Subcutaneous abdominal adipose tissue (tissue), 5 donors: ENCODE measurements around the gene RNF144A.
A peak's percentile ranks its signal among the peaks of the same experiment; 100 is the strongest.

Experiments
- H3K27ac ChIP-seq: one replicate; pipeline ENCODE4 v1.7.0; 2013; ENCODE audit warnings: low read depth, mild to moderate bottlenecking, inconsistent platforms, low read length, moderate library complexity
- H3K27me3 ChIP-seq, 5 donors: one replicate each; pipeline ENCODE4 v1.7.0; 2013; ENCODE audit warnings: low read length in 5 of 5, inconsistent platforms in 1 of 5; ENCODE audit not compliant: control insufficient read depth in 5 of 5, insufficient read depth in 4 of 5
- H3K36me3 ChIP-seq, 5 donors: one replicate each; pipeline ENCODE4 v1.7.0; 2013; ENCODE audit warnings: low read length in 5 of 5; ENCODE audit not compliant: control insufficient read depth in 5 of 5, insufficient read depth in 5 of 5
- H3K4me1 ChIP-seq, 5 donors: one replicate each; pipeline ENCODE4 v1.7.0; 2013; ENCODE audit warnings: low read length in 5 of 5, mild to moderate bottlenecking in 3 of 5, moderate library complexity in 1 of 5; ENCODE audit not compliant: control insufficient read depth in 5 of 5, insufficient read depth in 5 of 5
- H3K4me3 ChIP-seq, 5 donors: one replicate each; pipeline ENCODE4 v1.7.0; 2013; ENCODE audit warnings: low read length in 5 of 5, low read depth in 1 of 5
- H3K9ac ChIP-seq, 5 donors: one replicate each; pipeline ENCODE4 v1.7.0; 2013; ENCODE audit warnings: low read length in 5 of 5, mild to moderate bottlenecking in 4 of 5, moderate library complexity in 3 of 5
- H3K9me3 ChIP-seq, 5 donors: one replicate each; pipeline ENCODE4 v1.7.0; 2013; ENCODE audit warnings: low read length in 5 of 5; ENCODE audit not compliant: control insufficient read depth in 5 of 5
- donor health status: healthy.
- donor health status: healthy.
- donor health status: healthy.
- donor health status: healthy.
- donor health status: healthy.

RNF144A gene

DNA sequence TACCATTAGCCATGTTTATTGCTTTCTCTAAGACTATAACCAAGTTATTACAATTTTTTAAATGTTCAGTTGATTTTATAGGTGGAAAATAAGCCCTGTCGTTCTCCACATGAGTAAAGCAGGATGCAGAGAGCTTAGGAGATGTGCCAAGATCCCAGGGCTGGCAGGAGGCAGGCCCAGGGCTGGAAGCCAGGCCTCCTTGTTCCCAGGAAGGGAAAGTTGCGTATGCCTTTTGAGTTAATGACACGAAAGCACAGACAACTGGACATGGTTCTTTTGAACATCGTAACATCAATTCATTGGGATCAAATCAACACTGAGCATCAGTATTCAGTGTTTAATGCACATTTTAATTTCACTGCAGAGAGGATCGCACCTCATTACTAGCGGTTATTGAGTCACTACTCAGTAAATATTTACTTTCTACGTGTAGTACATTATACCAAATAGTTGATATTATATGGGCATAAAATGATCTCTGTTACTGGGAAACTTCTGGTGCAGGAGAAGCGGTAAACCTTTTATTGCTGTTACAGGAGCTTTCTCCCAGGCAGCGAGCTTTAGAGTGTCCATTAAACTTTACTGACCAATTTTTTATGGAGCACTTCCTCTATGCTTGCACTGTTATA lies 60.0 kb downstream of the RNF144A start:
- peaks cover 0 to 3% (median 0%) of the 10 kb centered on the region in 5 donors for H3K36me3 ChIP-seq
- H3K9me3 ChIP-seq, result no peaks in the 10 kb centered on the region
- H3K4me1 ChIP-seq, result peaks cover 10 to 28% (median 23%) of the 10 kb centered on the region in 5 donors
- no peak overlapping the region for H3K4me3 ChIP-seq
- H3K27me3 ChIP-seq, result no peaks in the 10 kb centered on the region
- H3K9ac ChIP-seq, result no peak overlapping the region
- H3K27ac ChIP-seq, result peak overlapping the region; percentile 43

- Histone ChIP-seq H3K36me3 (peaks cover 0 to under 1% (median 0%) of the 10 kb centered on the region in 5 donors), H3K9me3 (no peaks in the 10 kb centered on the region), H3K4me3 (no peak overlapping the region), H3K27ac (peak overlapping the region; percentile 43), H3K4me1 (peaks cover 11 to 34% (median 25%) of the 10 kb centered on the region in 5 donors), H3K9ac (peak overlapping the region in 1 of 5 donors; percentile 20), H3K27me3 (no peaks in the 10 kb centered on the region)
These were observed 60.6 kb downstream of the RNF144A start for GRCh38 chr2:6977786-6978185.

GRCh38 chr2:6978991-6979390 lies 61.8 kb downstream of the RNF144A start:
- H3K4me1 ChIP-seq, result peaks cover 19 to 46% (median 37%) of the 10 kb centered on the region in 5 donors
- no peak overlapping the region for H3K9ac ChIP-seq
- no peaks in the 10 kb centered on the region for H3K9me3 ChIP-seq
- H3K27me3 ChIP-seq, result no peaks in the 10 kb centered on the region
- H3K4me3 ChIP-seq, result peak overlapping the region in 1 of 5 donors; percentile 3
- H3K36me3 ChIP-seq, result no peaks in the 10 kb centered on the region
- H3K27ac ChIP-seq, result peak overlapping the region; percentile 43

- H3K4me1 ChIP-seq, result peaks cover 20 to 51% (median 48%) of the 10 kb centered on the region in 5 donors
- peak overlapping the region; percentile 74 for H3K27ac ChIP-seq
- no peaks in the 10 kb centered on the region for H3K9me3 ChIP-seq
- no peak overlapping the region for H3K4me3 ChIP-seq
- no peaks in the 10 kb centered on the region for H3K36me3 ChIP-seq
- H3K27me3 ChIP-seq, result no peaks in the 10 kb centered on the region
- H3K9ac ChIP-seq, result no peak overlapping the region
These were observed 65.2 kb downstream of the RNF144A start for GRCh38 chr2:6982449-6982848.

DNA sequence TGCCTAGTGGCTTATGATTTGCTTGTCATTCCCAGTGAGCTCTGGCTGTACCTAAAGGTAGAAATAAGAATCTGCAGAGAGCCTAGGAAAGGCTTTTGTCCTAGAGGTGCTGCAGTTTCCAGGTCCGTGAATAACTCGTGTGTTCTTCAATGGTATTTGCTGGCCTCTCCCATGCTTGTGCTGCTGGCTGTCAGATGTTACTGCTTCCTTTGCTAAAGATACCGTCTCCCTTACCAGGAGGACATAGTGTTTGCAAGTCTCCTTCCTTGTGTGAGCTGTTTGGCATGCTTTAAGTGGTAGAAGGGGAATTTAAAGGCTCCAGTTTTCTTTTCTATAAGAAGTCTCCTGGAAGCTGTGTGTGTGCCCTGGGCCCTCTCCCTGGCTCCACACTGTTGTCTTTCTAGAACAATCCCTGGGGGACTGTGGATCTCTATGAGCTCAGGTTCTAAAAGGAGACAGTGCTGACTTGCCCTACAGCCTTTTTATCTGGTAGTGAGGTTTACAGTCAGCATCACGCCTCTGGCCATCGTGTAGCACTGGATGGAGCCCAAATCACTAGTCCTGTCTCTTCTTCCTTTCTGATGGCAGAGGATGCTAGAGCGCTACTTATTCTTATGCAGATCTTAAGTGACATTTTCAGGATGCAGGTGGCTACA lies 65.8 kb downstream of the RNF144A start:
- peaks cover 17 to 47% (median 45%) of the 10 kb centered on the region in 5 donors for H3K4me1 ChIP-seq
- H3K9ac ChIP-seq, result no peak overlapping the region
- no peak overlapping the region for H3K4me3 ChIP-seq
- H3K9me3 ChIP-seq, result no peaks in the 10 kb centered on the region
- H3K27me3 ChIP-seq, result no peaks in the 10 kb centered on the region
- H3K36me3 ChIP-seq, result no peaks in the 10 kb centered on the region
- peak overlapping the region; percentile 74 for H3K27ac ChIP-seq

DNA sequence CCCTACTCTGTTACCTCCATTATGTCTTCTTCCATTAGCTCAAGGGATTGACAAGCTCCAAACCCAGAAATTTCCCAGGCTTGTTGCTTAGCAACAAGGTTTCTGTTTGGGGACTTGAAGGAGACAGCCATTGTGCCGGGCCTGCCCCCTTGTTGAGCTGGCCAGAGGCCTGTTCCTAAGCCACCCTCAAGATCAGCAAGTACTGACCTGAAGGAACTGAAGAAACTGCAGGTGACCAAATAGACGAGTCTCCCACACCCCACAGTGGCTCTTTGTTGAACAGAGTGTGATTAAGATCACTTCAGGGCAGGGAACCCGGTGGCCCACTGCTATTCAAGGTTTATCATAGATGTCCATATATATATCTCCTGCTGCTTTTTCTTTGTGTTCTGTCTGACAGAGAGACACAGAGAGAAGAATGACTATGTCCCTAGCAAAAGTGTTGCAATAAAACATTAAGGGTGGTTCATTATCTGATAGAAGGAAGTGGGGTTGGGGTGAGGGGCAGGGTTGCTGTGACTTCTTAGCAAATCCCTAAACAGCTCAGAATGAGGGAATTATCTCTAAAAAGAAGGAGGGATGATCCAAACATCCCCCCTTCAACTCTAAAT lies 69.2 kb downstream of the RNF144A start:
- Histone ChIP-seq H3K36me3 (no peaks in the 10 kb centered on the region), H3K9ac (no peak overlapping the region), H3K9me3 (no peaks in the 10 kb centered on the region), H3K4me1 (peaks cover 10 to 39% (median 33%) of the 10 kb centered on the region in 5 donors), H3K27me3 (no peaks in the 10 kb centered on the region), H3K27ac (peak overlapping the region; percentile 24), H3K4me3 (no peak overlapping the region)

DNA sequence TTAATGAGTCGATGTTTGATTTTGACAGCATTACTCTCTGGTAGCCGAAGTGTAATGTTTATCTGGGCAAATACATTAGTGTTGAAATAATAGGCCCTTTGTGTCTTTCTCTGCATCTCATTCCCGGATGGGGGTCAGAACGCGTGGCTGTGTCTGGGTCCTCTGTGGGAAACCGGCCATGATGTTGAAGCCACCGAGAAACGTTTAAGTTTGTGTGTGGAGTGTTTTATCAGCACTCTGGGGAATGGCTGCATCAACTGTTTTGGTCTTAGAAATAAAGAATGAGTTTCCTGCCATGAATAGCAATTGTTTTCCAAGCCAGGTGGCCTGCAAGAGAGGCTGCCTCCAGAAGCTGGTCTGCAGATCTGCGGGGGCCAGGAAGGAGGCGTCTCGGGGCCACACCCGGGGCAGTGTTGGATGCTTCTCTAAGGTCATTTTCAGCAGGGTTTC lies 69.7 kb downstream of the RNF144A start:
- Histone ChIP-seq H3K27ac (peak overlapping the region; percentile 24), H3K36me3 (no peaks in the 10 kb centered on the region), H3K9ac (no peak overlapping the region), H3K4me1 (peaks cover 10 to 42% (median 31%) of the 10 kb centered on the region in 5 donors), H3K27me3 (no peaks in the 10 kb centered on the region), H3K9me3 (no peaks in the 10 kb centered on the region), H3K4me3 (no peak overlapping the region)

DNA sequence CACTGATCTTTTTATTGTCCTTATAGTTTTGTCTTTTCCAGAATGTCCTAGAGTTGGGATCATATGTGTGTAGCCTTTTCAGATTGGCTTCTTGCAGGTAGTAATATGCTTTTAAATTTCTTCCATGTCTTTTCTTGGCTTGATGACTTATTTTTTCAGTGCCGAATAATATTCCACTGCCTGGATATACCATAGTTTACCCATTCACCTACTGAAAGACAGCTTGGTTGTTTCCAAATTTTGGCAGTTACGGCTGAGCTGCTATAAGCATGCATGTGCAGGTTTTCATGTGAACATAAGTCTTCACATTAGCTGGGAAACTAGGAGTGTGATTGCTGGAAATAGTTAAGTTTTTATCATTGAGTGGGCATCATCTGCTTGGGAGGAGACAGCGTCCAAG lies 73.7 kb downstream of the RNF144A start:
- H3K27ac ChIP-seq, result no peak overlapping the region
- no peak overlapping the region for H3K4me3 ChIP-seq
- H3K4me1 ChIP-seq, result peaks cover 5 to 58% (median 47%) of the 10 kb centered on the region in 5 donors
- no peaks in the 10 kb centered on the region for H3K36me3 ChIP-seq
- no peaks in the 10 kb centered on the region for H3K9me3 ChIP-seq
- no peaks in the 10 kb centered on the region for H3K27me3 ChIP-seq
- no peak overlapping the region for H3K9ac ChIP-seq

DNA sequence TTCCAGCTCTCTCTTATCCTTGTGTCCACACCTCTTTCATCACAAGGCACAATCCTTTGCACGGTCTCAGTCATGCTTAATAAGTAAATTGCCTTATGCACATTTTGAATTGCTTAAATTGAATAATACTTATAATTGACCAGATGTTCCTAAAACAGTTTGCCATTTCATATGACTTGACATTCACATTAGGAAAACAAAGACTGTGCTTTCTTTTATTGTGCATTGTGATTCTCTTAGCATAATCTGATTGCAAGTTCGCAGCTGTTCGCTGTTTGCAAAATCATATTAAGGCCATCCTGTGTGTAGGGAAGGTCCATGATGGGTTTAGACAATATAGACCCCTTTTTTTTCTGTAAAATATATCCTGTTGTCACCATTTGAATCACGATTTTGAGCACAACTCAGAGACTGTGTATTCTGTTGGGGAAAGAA lies 75.6 kb downstream of the RNF144A start:
- Histone ChIP-seq H3K9ac (no peak overlapping the region), H3K4me1 (peaks cover 5 to 39% (median 38%) of the 10 kb centered on the region in 5 donors), H3K27ac (peak overlapping the region; percentile 73), H3K4me3 (no peak overlapping the region), H3K36me3 (peaks cover 0 to 6% (median 0%) of the 10 kb centered on the region in 5 donors), H3K27me3 (no peaks in the 10 kb centered on the region), H3K9me3 (no peaks in the 10 kb centered on the region)

- no peak overlapping the region for H3K4me3 ChIP-seq
- H3K9ac ChIP-seq, result no peak overlapping the region
- peaks cover 5 to 40% (median 38%) of the 10 kb centered on the region in 5 donors for H3K4me1 ChIP-seq
- H3K36me3 ChIP-seq, result peaks cover 0 to 6% (median 0%) of the 10 kb centered on the region in 5 donors
- no peaks in the 10 kb centered on the region for H3K27me3 ChIP-seq
- H3K9me3 ChIP-seq, result no peaks in the 10 kb centered on the region
- H3K27ac ChIP-seq, result peak overlapping the region; percentile 73
These were observed 76.0 kb downstream of the RNF144A start for GRCh38 chr2:6993229-6993640.
